GM13976 (cell line): Measurements from ENCODE around the gene HIBADH.

ENCODE experiments used
- DNase-seq: peaks from one replicate; pipeline ENCODE4 v3.0.0; 2012; ENCODE audit warnings: low spot score
- CTCF ChIP-seq: IDR thresholded peaks from 2 replicates; pipeline ENCODE4 v1.5.1; 2012; ENCODE audit warnings: borderline replicate concordance, mild to moderate bottlenecking; ENCODE audit not compliant: insufficient read depth; ENCODE audit errors: extremely low read depth, missing control alignments, control extremely low read depth
- in situ Hi-C: fragments of 300-500 bp; cut with MboI; formaldehyde crosslinking; loops from one replicate; pipeline ENCODE4 v1.12.0; 2022; ENCODE audit warnings: low sequenced_read_pairs, mixed read lengths, inconsistent platforms; ENCODE audit not compliant: unreplicated experiment

The HIBADH gene

GRCh38 chr7:27671675-27672074 lies 9.0 kb upstream of the HIBADH start:
- in situ Hi-C loops: no loop called here

GRCh38 chr7:27670676-27671075 lies 8.0 kb upstream of the HIBADH start:
- in situ Hi-C loops: no loop called here
- no peak for DNase-seq
- TF ChIP-seq CTCF: no peak

More at GRCh38 chr7:27671675-27672074, 9.0 kb upstream of the HIBADH start:
- DNase-seq: no peak
- no peak for TF ChIP-seq CTCF

GRCh38 chr7:27670177-27670576 lies 7.5 kb upstream of the HIBADH start:
- DNase-seq: no peak
- no peak for TF ChIP-seq CTCF
- in situ Hi-C loops: no loop called here

- no peak for TF ChIP-seq CTCF
- in situ Hi-C loops: no loop called here
These were observed 2.8 kb upstream of the HIBADH start for GRCh38 chr7:27665531-27665930.

GRCh38 chr7:27663989-27664331 lies 1.3 kb upstream of the HIBADH start:
- DNase-seq: no peak
- in situ Hi-C loops: no loop called here
- no peak for TF ChIP-seq CTCF

More at GRCh38 chr7:27665531-27665930, 2.8 kb upstream of the HIBADH start:
- no peak for DNase-seq

GRCh38 chr7:27661811-27662489 lies 733 bp downstream of the HIBADH start:
- DNase-seq: peak; percentile 47
- in situ Hi-C loops: no loop called here

More at GRCh38 chr7:27661811-27662489, 733 bp downstream of the HIBADH start:
- peak; percentile 31 for TF ChIP-seq CTCF
